K562 (cell line): ENCODE measurements around the gene CFAP92. TPM values are rescaled to one million over a fixed set of nuclear protein-coding genes. Genes with fewer than 3 reads are reported as not detected.

Source experiments
- ASH1L ChIP-seq: fragments of 450-650 bp; IDR thresholded peaks from 2 replicates; pipeline ENCODE4 v1.6.1; 2018; ENCODE audit warnings: borderline replicate concordance, mild to moderate bottlenecking, low read depth; ENCODE audit not compliant: partially characterized antibody
- CBFA2T3 ChIP-seq: fragments of 450-650 bp; IDR thresholded peaks from 2 replicates; pipeline ENCODE4 v1.6.1; 2017
- CREB3L1 ChIP-seq: fragments of 450-650 bp; IDR thresholded peaks from 2 replicates; pipeline ENCODE4 v1.6.1; 2014; ENCODE audit warnings: low read depth, mild to moderate bottlenecking, moderate library complexity, borderline replicate concordance
- CREM ChIP-seq: IDR thresholded peaks from 2 replicates; pipeline ENCODE4 v1.6.1; 2014; ENCODE audit warnings: antibody characterized with exemption, low read depth
- GATA2 ChIP-seq: sonication (generic); formaldehyde crosslinking; IDR thresholded peaks from 2 replicates; pipeline ENCODE4 v1.4.0; 2020; ENCODE audit warnings: mild to moderate bottlenecking, missing genetic modification reagents
- GATAD2B ChIP-seq: fragments of 450-650 bp; IDR thresholded peaks from 2 replicates; pipeline ENCODE4 v1.6.1; 2017; ENCODE audit warnings: mild to moderate bottlenecking, borderline replicate concordance
- HINFP ChIP-seq: fragments of 450-650 bp; conservative IDR thresholded peaks from 2 replicates; pipeline ENCODE4 v1.6.1; 2016; ENCODE audit warnings: missing genetic modification characterization, low read depth, mild to moderate bottlenecking, control low read depth, missing compliant biosample characterization
- KAT2B ChIP-seq: IDR thresholded peaks from one replicate; pipeline ENCODE4 v1.6.1; 2012; ENCODE audit warnings: low read depth, mild to moderate bottlenecking, control low read depth, inconsistent platforms, low read length, moderate library complexity
- KLF16 ChIP-seq: IDR thresholded peaks from 2 replicates; pipeline ENCODE4 v1.6.1; 2016; ENCODE audit warnings: antibody characterized with exemption
- MTA1 ChIP-seq: fragments of 450-650 bp; IDR thresholded peaks from 2 replicates; pipeline ENCODE4 v1.6.1; 2017; ENCODE audit warnings: borderline replicate concordance
- PCBP2 ChIP-seq: fragments of 200-400 bp; formaldehyde crosslinking; IDR thresholded peaks from 2 replicates; pipeline ENCODE4 v1.6.1; 2018; ENCODE audit warnings: low read length, low read depth, mild to moderate bottlenecking, moderate library complexity; ENCODE audit not compliant: poor library complexity, severe bottlenecking
- POLR2AphosphoS5 ChIP-seq: IDR thresholded peaks from 2 replicates; pipeline ENCODE4 v1.6.1; 2011; ENCODE audit warnings: mild to moderate bottlenecking, low read depth, low read length, moderate library complexity; ENCODE audit not compliant: control insufficient read depth, insufficient read depth
- PTTG1 ChIP-seq: fragments of 450-650 bp; IDR thresholded peaks from 2 replicates; pipeline ENCODE4 v1.6.1; 2016; ENCODE audit warnings: low read depth, mild to moderate bottlenecking, missing genetic modification characterization, missing compliant biosample characterization
- RBM25 ChIP-seq: fragments of 200-400 bp; formaldehyde crosslinking; IDR thresholded peaks from 2 replicates; pipeline ENCODE4 v1.6.1; 2018; ENCODE audit warnings: low read length, low read depth, moderate library complexity; ENCODE audit not compliant: severe bottlenecking
- STAG1 ChIP-seq: sonication (generic); formaldehyde crosslinking; IDR thresholded peaks from 2 replicates; pipeline ENCODE4 v1.5.0; 2020; ENCODE audit warnings: missing genetic modification reagents, borderline replicate concordance
- ZBTB2 ChIP-seq: fragments of 450-650 bp; IDR thresholded peaks from 2 replicates; pipeline ENCODE4 v1.6.1; 2016; ENCODE audit warnings: antibody characterized with exemption
- ZNF140 ChIP-seq: fragments of 250-450 bp; sonication (Bioruptor Pico); IDR thresholded peaks from 2 replicates; pipeline ENCODE4 v1.8.0; 2021; ENCODE audit warnings: moderate library complexity, mild to moderate bottlenecking, inconsistent platforms
- polyA plus RNA-seq, 8 experiments: library from polyadenylated mRNA; depleted of rRNA in 4 of 8; stranded (reverse) in 5 of 8; unstranded in 3 of 8; fragments of >200 nt; fragmentation: Nextera tagmentation in 2 of 8; fragmentation: Illumina TruSeq in 1 of 8; extraction: Ambion mirVana in 2 of 8; extraction: Trizol in 1 of 8; gene quantifications; 2 replicates each; pipeline versions ENCODE4 v1.2.1 to v1.2.3, GENCODE V29; 2011 to 2014; ENCODE audit warnings: inconsistent platforms in 1 of 8, missing spikeins in 1 of 8
- total RNA-seq, 7 experiments: library from RNA; depleted of rRNA in 6 of 7; stranded (reverse); fragments of >200 nt in 6 of 7; fragmentation: Illumina TruSeq in 2 of 7; extraction: Trizol in 2 of 7; gene quantifications; 2 replicates each; pipeline versions ENCODE4 v1.2.1 to v1.2.3, GENCODE V29; 2011 to 2021; ENCODE audit warnings: low replicate concordance in 1 of 7
- TF ChIP-seq, protein P1 (sequence below): fragments of 450-650 bp; IDR thresholded peaks from 2 replicates; pipeline ENCODE4 v1.6.1; 2016; ENCODE audit warnings: borderline replicate concordance
- TF ChIP-seq, protein P2 (sequence below): fragments of 450-650 bp; IDR thresholded peaks from 2 replicates; pipeline ENCODE4 v1.7.0; 2016; ENCODE audit warnings: borderline replicate concordance

Gene CFAP92
- total and polyA plus RNA-seq, 9 of the 15 experiments (the other 6 are each of a cell fraction or from before 2014, with no cell fraction given) = 0.06 to 0.62 (median 0.36) TPM

DNA sequence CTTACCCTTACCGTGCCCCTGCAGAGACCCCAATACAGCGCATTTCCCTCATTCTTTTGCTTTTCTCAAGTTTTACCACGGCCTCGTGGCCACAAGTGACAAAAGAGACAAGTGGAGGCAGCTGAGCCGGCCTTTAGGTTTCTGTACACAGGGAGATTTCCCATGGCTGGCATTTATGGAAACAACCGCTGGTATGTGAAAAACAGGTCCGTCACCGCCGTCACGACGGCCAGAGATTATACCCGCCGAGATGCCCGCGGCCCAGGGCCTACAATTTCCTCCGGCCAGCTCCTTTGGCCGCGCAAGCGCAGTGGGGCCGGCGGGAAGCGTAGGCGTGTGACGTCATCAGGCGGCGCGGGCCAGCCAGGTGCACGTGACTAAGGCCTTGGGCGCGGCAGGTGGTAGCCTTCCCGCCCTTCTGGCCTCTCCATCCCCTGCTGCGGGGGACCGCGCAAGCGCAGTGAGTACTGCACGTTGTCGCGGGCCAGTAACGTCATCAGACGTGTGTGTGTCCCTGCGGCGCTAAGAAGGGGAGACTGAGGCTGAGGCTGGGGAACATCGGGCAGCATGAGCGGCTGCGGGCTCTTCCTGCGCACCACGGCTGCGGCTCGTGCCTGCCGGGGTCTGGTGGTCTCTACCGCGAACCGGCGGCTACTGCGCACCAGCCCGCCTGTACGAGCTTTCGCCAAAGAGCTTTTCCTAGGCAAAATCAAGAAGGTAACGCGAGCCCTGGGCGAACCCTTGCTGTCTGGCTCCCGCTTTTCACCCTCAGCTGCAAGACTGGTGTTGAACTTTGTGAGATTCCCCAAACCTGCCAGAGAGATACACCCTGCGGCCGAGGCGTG, 114.5 kb downstream of the CFAP92 start, which contains the start of gene ACAD9 (continued):
- TF ChIP-seq, protein P1, sequence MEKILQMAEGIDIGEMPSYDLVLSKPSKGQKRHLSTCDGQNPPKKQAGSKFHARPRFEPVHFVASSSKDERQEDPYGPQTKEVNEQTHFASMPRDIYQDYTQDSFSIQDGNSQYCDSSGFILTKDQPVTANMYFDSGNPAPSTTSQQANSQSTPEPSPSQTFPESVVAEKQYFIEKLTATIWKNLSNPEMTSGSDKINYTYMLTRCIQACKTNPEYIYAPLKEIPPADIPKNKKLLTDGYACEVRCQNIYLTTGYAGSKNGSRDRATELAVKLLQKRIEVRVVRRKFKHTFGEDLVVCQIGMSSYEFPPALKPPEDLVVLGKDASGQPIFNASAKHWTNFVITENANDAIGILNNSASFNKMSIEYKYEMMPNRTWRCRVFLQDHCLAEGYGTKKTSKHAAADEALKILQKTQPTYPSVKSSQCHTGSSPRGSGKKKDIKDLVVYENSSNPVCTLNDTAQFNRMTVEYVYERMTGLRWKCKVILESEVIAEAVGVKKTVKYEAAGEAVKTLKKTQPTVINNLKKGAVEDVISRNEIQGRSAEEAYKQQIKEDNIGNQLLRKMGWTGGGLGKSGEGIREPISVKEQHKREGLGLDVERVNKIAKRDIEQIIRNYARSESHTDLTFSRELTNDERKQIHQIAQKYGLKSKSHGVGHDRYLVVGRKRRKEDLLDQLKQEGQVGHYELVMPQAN = peak; percentile 49; the same call in 1 of the 2 replicates
- TF ChIP-seq GATAD2B (no peak), CBFA2T3 (peak; percentile 24; the same call in 1 of the 2 replicates), KAT2B (no peak), CREM (peak; percentile 100), PCBP2 (no peak), GATA2 (CRISPR knock-in tag) (no peak), PTTG1 (tag) (no peak), KLF16 (no peak), CREB3L1 (peak; percentile 70), ASH1L (no peak), POLR2AphosphoS5 (peak; percentile 85; the same call in 1 of the 2 replicates), STAG1 (CRISPR knock-in tag) (no peak), RBM25 (no peak), ZBTB2 (peak; percentile 93), HINFP (tag) (no peak), MTA1 (peak; percentile 98), ZNF140 (CRISPR knock-in tag) (no peak)
- TF ChIP-seq, protein P2, sequence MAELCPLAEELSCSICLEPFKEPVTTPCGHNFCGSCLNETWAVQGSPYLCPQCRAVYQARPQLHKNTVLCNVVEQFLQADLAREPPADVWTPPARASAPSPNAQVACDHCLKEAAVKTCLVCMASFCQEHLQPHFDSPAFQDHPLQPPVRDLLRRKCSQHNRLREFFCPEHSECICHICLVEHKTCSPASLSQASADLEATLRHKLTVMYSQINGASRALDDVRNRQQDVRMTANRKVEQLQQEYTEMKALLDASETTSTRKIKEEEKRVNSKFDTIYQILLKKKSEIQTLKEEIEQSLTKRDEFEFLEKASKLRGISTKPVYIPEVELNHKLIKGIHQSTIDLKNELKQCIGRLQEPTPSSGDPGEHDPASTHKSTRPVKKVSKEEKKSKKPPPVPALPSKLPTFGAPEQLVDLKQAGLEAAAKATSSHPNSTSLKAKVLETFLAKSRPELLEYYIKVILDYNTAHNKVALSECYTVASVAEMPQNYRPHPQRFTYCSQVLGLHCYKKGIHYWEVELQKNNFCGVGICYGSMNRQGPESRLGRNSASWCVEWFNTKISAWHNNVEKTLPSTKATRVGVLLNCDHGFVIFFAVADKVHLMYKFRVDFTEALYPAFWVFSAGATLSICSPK = no peak
